H1 (cell line): ENCODE results near the gene CT47B1. TPM values are rescaled to one million over a fixed set of nuclear protein-coding genes. Genes with fewer than 3 reads are reported as not detected.

Experiments used
- CTCF ChIA-PET: fragments of 300-600 bp; sonication (Branson Sonifier 250); formaldehyde crosslinking; loops from one replicate; lab custom pipeline; 2021; ENCODE audit not compliant: partially characterized antibody; lab: Charles Lee
- POLR2A ChIA-PET: fragments of 300-600 bp; sonication (Branson Sonifier 250); formaldehyde crosslinking; loops from one replicate; lab custom pipeline; 2021; ENCODE audit warnings: inconsistent platforms; ENCODE audit not compliant: partially characterized antibody; lab: Charles Lee
- DNase-seq, 2 experiments: peaks; one replicate each; pipeline versions ENCODE4 v3.0.0 to v3.0.0-alpha.2; 2010 to 2022; ENCODE audit warnings: low spot score in 2 of 2, low read depth in 1 of 2, mixed read lengths in 1 of 2
- FAIRE-seq: peaks from 2 replicates; lab custom pipeline; 2011; peaks lifted over from hg19 to GRCh38; lab: Jason Lieb, UNC
- H2AFZ ChIP-seq: 2 replicates; pipeline ENCODE4 v1.8.1; 2012; ENCODE audit warnings: low read length, inconsistent platforms
- H2AK5ac ChIP-seq: 2 replicates; pipeline ENCODE4 v1.6.1; 2013; ENCODE audit warnings: low read depth, low read length
- H2BK120ac ChIP-seq: replicated peaks from 2 replicates; pipeline ENCODE3; 2013; ENCODE audit warnings: low read depth, low read length, inconsistent platforms
- H2BK12ac ChIP-seq: 2 replicates; pipeline ENCODE4 v1.6.1; 2013; ENCODE audit warnings: low read depth, low read length
- H2BK15ac ChIP-seq: 2 replicates; pipeline ENCODE4 v1.6.1; 2013; ENCODE audit warnings: low read length
- H2BK20ac ChIP-seq: 2 replicates; pipeline ENCODE4 v1.6.1; 2013; ENCODE audit warnings: low read length
- H2BK5ac ChIP-seq: 2 replicates; pipeline ENCODE4 v1.6.1; 2013; ENCODE audit warnings: low read depth, low read length
- H3K14ac ChIP-seq: 2 replicates; pipeline ENCODE4 v1.6.1; 2013; ENCODE audit warnings: inconsistent platforms; ENCODE audit not compliant: insufficient read length
- H3K18ac ChIP-seq: 2 replicates; pipeline ENCODE4 v1.6.1; 2013; ENCODE audit warnings: low read length; ENCODE audit errors: extremely low read depth
- H3K23ac ChIP-seq: 2 replicates; pipeline ENCODE4 v1.6.1; 2013; ENCODE audit warnings: inconsistent platforms; ENCODE audit not compliant: insufficient read length
- H3K23me2 ChIP-seq: 2 replicates; pipeline ENCODE4 v1.6.1; 2013; ENCODE audit warnings: low read depth, low read length
- H3K27ac ChIP-seq: 2 replicates; pipeline ENCODE4 v1.6.1; 2011; ENCODE audit warnings: low read depth, low read length, inconsistent platforms
- H3K27me3 ChIP-seq, 4 experiments: replicated peaks in 1 of 4; 1 replicate in 1 of 4; 2 replicates in 3 of 4; pipeline versions ENCODE4 v1.6.1 to v1.8.1; 2011 to 2013; ENCODE audit warnings: low read length in 3 of 4, mild to moderate bottlenecking in 3 of 4, inconsistent platforms in 2 of 4, mixed read lengths in 2 of 4, moderate library complexity in 1 of 4; ENCODE audit not compliant: control insufficient read depth in 3 of 4, insufficient read depth in 3 of 4; ENCODE audit errors: extremely low read depth in 1 of 4
- H3K36me3 ChIP-seq, 4 experiments: 2 replicates each; pipeline versions ENCODE4 v1.6.1 to v1.8.1; 2011 to 2013; ENCODE audit warnings: mild to moderate bottlenecking in 4 of 4, low read length in 3 of 4, moderate library complexity in 2 of 4, control low read depth in 1 of 4, inconsistent platforms in 1 of 4; ENCODE audit not compliant: insufficient read depth in 4 of 4, control insufficient read depth in 2 of 4
- H3K4ac ChIP-seq: replicated peaks from 2 replicates; pipeline ENCODE3; 2013; ENCODE audit warnings: low read length, low read depth, mixed read lengths, inconsistent platforms; ENCODE audit not compliant: insufficient read length
- H3K4me1 ChIP-seq, 4 experiments: replicated peaks in 1 of 4; 1 replicate in 1 of 4; 2 replicates in 3 of 4; pipeline versions ENCODE4 v1.6.1 to v1.8.1; 2011 to 2013; ENCODE audit warnings: low read length in 3 of 4, inconsistent platforms in 2 of 4, mixed read lengths in 1 of 4; ENCODE audit not compliant: insufficient read depth in 4 of 4, control insufficient read depth in 3 of 4
- H3K4me2 ChIP-seq, 2 experiments: 2 replicates each; pipeline versions ENCODE4 v1.6.1 to v1.8.1; 2011 to 2013; ENCODE audit warnings: low read depth in 2 of 2, low read length in 2 of 2, control low read depth in 1 of 2, inconsistent platforms in 1 of 2, mild to moderate bottlenecking in 1 of 2; ENCODE audit not compliant: insufficient read depth in 1 of 2
- H3K4me3 ChIP-seq, 4 experiments: fragments of 200-600, 300-600 bp in 1 of 4; sonication (generic), shearing (Covaris generic), sonication (Bioruptor Twin) in 1 of 4; 2 replicates each; pipeline versions ENCODE4 v1.5.1 to v1.8.1; 2011 to 2016; ENCODE audit warnings: low read length in 4 of 4, low read depth in 3 of 4, control low read depth in 2 of 4, inconsistent platforms in 2 of 4, mild to moderate bottlenecking in 2 of 4, mixed read lengths in 1 of 4, moderate library complexity in 1 of 4; ENCODE audit not compliant: insufficient read depth in 2 of 4; ENCODE audit errors: extremely low read depth in 1 of 4
- H3K56ac ChIP-seq: replicated peaks from 2 replicates; pipeline ENCODE3; 2013; ENCODE audit warnings: low read depth, mild to moderate bottlenecking, mixed read lengths, low read length, inconsistent platforms; ENCODE audit not compliant: insufficient read length
- H3K79me1 ChIP-seq: 2 replicates; pipeline ENCODE4 v1.6.1; 2013; ENCODE audit warnings: low read depth, low read length, control low read depth
- H3K79me2 ChIP-seq, 2 experiments: 2 replicates each; pipeline versions ENCODE4 v1.6.1 to v1.8.1; 2012 to 2013; ENCODE audit warnings: low read length in 2 of 2, mild to moderate bottlenecking in 2 of 2, inconsistent platforms in 1 of 2; ENCODE audit not compliant: insufficient read depth in 2 of 2, control insufficient read depth in 1 of 2
- H3K9ac ChIP-seq, 4 experiments: replicated peaks in 1 of 4; 1 replicate in 1 of 4; 2 replicates in 3 of 4; pipeline versions ENCODE4 v1.6.1 to v1.8.1; 2011 to 2013; ENCODE audit warnings: low read depth in 3 of 4, low read length in 3 of 4, control low read depth in 2 of 4, mild to moderate bottlenecking in 2 of 4, moderate library complexity in 2 of 4, inconsistent platforms in 1 of 4; ENCODE audit errors: extremely low read depth in 1 of 4
- H3K9me3 ChIP-seq, 2 experiments: 2 replicates each; pipeline versions ENCODE4 v1.6.1 to v1.8.1; 2012 to 2013; ENCODE audit warnings: mild to moderate bottlenecking in 2 of 2, moderate library complexity in 2 of 2, control low read depth in 1 of 2, inconsistent platforms in 1 of 2, low read depth in 1 of 2, low read length in 1 of 2, mixed read lengths in 1 of 2; ENCODE audit not compliant: insufficient read depth in 2 of 2
- H4K20me1 ChIP-seq, 2 experiments: replicated peaks in 1 of 2; 2 replicates each; pipeline versions ENCODE3 to v1.8.1; 2011 to 2013; ENCODE audit warnings: inconsistent platforms in 2 of 2, low read length in 2 of 2, mild to moderate bottlenecking in 1 of 2; ENCODE audit not compliant: insufficient read depth in 2 of 2, control insufficient read depth in 1 of 2
- H4K5ac ChIP-seq: 2 replicates; pipeline ENCODE4 v1.6.1; 2013; ENCODE audit warnings: low read length, low read depth, mixed read lengths, inconsistent platforms; ENCODE audit not compliant: insufficient read length
- H4K8ac ChIP-seq: 2 replicates; pipeline ENCODE4 v1.8.0; 2013; ENCODE audit warnings: mild to moderate bottlenecking, moderate library complexity, low read length, inconsistent platforms; ENCODE audit not compliant: insufficient read depth; ENCODE audit errors: extremely low read depth
- H4K91ac ChIP-seq: replicated peaks from 2 replicates; pipeline ENCODE3; 2013; ENCODE audit warnings: low read length, mixed read lengths, inconsistent platforms; ENCODE audit not compliant: insufficient read length
- BACH1 ChIP-seq: IDR thresholded peaks from 2 replicates; pipeline ENCODE4 v1.6.1; 2012; ENCODE audit warnings: low read length, improper control_type of control experiment
- CHD2 ChIP-seq: IDR thresholded peaks from 2 replicates; pipeline ENCODE4 v1.6.1; 2012; ENCODE audit warnings: low read length, improper control_type of control experiment
- EGR1 ChIP-seq: IDR thresholded peaks from 2 replicates; pipeline ENCODE4 v1.6.1; 2011; ENCODE audit warnings: low read depth, low read length, borderline replicate concordance
- SAP30 ChIP-seq: fragments of 300-600 bp; sonication (generic); IDR thresholded peaks from 2 replicates; pipeline ENCODE4 v1.7.1; 2012; ENCODE audit warnings: low read length, moderate library complexity, mild to moderate bottlenecking, inconsistent platforms; ENCODE audit not compliant: insufficient read depth, insufficient replicate concordance
- SP1 ChIP-seq: IDR thresholded peaks from 2 replicates; pipeline ENCODE4 v1.6.1; 2011; ENCODE audit warnings: low read depth, low read length
- TAF1 ChIP-seq: IDR thresholded peaks from 2 replicates; pipeline ENCODE4 v1.6.1; 2011; ENCODE audit warnings: mild to moderate bottlenecking, low read depth, low read length
- WGBS, 2 experiments: shearing (Covaris generic) in 1 of 2; methylation state at CpG; one replicate each; pipeline versions ENCODE4 v1.1.6 to v1.1.7; 2013 to 2015; ENCODE audit warnings: low lambda C conversion rate in 2 of 2, mixed read lengths in 2 of 2, inconsistent platforms in 1 of 2, low coverage in 1 of 2, missing lambda C conversion rate in 1 of 2; ENCODE audit not compliant: insufficient replicate concordance in 2 of 2, insufficient coverage in 1 of 2, insufficient read length in 1 of 2; ENCODE audit errors: extremely low coverage in 1 of 2, missing lambda C conversion rate in 1 of 2; 5-methylcytosine and 5-hydroxymethylcytosine counted together
- polyA plus RNA-seq, 7 experiments: library from polyadenylated mRNA; depleted of rRNA in 3 of 7; stranded (reverse) in 5 of 7; unstranded in 2 of 7; fragments of >200 nt in 5 of 7; fragments of 200-250 nt in 2 of 7; gene quantifications; 1 replicate in 5 of 7; 2 replicates in 1 of 7; 4 replicates in 1 of 7; pipeline versions ENCODE4 v1.2.1 to v1.2.3, GENCODE V29; 2011 to 2013; ENCODE audit warnings: missing spikeins in 2 of 7, mixed read lengths in 2 of 7
- total RNA-seq: library from RNA; stranded (reverse); fragmentation: NEBNext Ultra II Directional; extraction: Animal tissue kit (Norgen Biotek cat#: 25700); gene quantifications from 2 replicates; pipeline ENCODE4 v1.2.1, GENCODE V29; 2021

Gene CT47B1
- total and polyA plus RNA-seq, 2 of the 8 experiments (the other 6 are each of a cell fraction or from before 2014, with no cell fraction given): not detected

- no peak for DNase-seq
- Histone ChIP-seq H2AFZ (no peak overlapping the region), H4K91ac (no peak overlapping the region), H2BK12ac (no peak overlapping the region), H2BK5ac (no peak overlapping the region), H2BK20ac (no peak overlapping the region), H3K79me1 (no peaks in the 10 kb centered on the region), H3K27ac (no peak overlapping the region), H4K5ac (no peak overlapping the region), H3K23me2 (no peaks in the 10 kb centered on the region), H2BK120ac (no peak overlapping the region), H3K56ac (no peak overlapping the region), H4K20me1 (no peaks in the 10 kb centered on the region), H3K23ac (no peak overlapping the region), H2AK5ac (no peak overlapping the region), H3K9me3 (peaks cover 0 to 16% of the 10 kb centered on the region in 2 experiments; a peak in 2 of 4 replicates), H3K4ac (no peak overlapping the region), H3K18ac (no peak overlapping the region), H3K4me3 (no peak overlapping the region), H3K27me3 (no peaks in the 10 kb centered on the region), H3K4me1 (no peaks in the 10 kb centered on the region), H2BK15ac (no peak overlapping the region), H4K8ac (no peak overlapping the region), H3K9ac (no peak overlapping the region), H3K36me3 (no peaks in the 10 kb centered on the region), H3K14ac (no peak overlapping the region), H3K79me2 (no peaks in the 10 kb centered on the region), H3K4me2 (no peak overlapping the region)
- POLR2A ChIA-PET: no interaction called here
- 97% methylated on average over 13 of the region's 61 CpGs; no CpG with 5 or more reads in 1 of the 2 experiments for WGBS, 2 experiments
- TF ChIP-seq BACH1 (no peak), EGR1 (no peak), CHD2 (no peak), SAP30 (no peak), TAF1 (no peak), SP1 (no peak)
- CTCF ChIA-PET: no interaction called here
- FAIRE-seq: no peak
These were observed 748 bp downstream of the CT47B1 start for GRCh38 chrX:120874678-120875557.
